PFSK-1 (cell line): ENCODE measurements around the gene RELL1.

Experiments used
- POLR2AphosphoS5 ChIP-seq: IDR thresholded peaks from 2 replicates; pipeline ENCODE4 v1.6.1; 2012; ENCODE audit warnings: low read depth, mild to moderate bottlenecking, control low read depth, low read length, moderate library complexity
- SIN3A ChIP-seq: IDR thresholded peaks from 2 replicates; pipeline ENCODE4 v1.6.1; 2012; ENCODE audit warnings: mild to moderate bottlenecking, low read length, moderate library complexity, borderline replicate concordance; ENCODE audit not compliant: insufficient read depth
- TAF1 ChIP-seq: IDR thresholded peaks from 2 replicates; pipeline ENCODE4 v1.6.1; 2012; ENCODE audit warnings: low read length, control low read depth, borderline replicate concordance; ENCODE audit not compliant: insufficient read depth
- TF ChIP-seq, protein P1 (sequence below), 2 experiments: IDR thresholded peaks; 2 replicates each; pipeline versions ENCODE4 v1.6.1 to v1.8.0; 2011 to 2012; ENCODE audit warnings: low read depth in 2 of 2, low read length in 2 of 2, control low read depth in 1 of 2, inconsistent platforms in 1 of 2, mild to moderate bottlenecking in 1 of 2, moderate library complexity in 1 of 2; ENCODE audit not compliant: insufficient read depth in 1 of 2

GRCh38 chr4:37561196-37561802, 124.9 kb downstream of the RELL1 start:
- no peak for TF ChIP-seq SIN3A
- no peak for TF ChIP-seq POLR2AphosphoS5
- TF ChIP-seq TAF1: no peak
- TF ChIP-seq, protein P1, sequence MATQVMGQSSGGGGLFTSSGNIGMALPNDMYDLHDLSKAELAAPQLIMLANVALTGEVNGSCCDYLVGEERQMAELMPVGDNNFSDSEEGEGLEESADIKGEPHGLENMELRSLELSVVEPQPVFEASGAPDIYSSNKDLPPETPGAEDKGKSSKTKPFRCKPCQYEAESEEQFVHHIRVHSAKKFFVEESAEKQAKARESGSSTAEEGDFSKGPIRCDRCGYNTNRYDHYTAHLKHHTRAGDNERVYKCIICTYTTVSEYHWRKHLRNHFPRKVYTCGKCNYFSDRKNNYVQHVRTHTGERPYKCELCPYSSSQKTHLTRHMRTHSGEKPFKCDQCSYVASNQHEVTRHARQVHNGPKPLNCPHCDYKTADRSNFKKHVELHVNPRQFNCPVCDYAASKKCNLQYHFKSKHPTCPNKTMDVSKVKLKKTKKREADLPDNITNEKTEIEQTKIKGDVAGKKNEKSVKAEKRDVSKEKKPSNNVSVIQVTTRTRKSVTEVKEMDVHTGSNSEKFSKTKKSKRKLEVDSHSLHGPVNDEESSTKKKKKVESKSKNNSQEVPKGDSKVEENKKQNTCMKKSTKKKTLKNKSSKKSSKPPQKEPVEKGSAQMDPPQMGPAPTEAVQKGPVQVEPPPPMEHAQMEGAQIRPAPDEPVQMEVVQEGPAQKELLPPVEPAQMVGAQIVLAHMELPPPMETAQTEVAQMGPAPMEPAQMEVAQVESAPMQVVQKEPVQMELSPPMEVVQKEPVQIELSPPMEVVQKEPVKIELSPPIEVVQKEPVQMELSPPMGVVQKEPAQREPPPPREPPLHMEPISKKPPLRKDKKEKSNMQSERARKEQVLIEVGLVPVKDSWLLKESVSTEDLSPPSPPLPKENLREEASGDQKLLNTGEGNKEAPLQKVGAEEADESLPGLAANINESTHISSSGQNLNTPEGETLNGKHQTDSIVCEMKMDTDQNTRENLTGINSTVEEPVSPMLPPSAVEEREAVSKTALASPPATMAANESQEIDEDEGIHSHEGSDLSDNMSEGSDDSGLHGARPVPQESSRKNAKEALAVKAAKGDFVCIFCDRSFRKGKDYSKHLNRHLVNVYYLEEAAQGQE (IDR thresholded peaks at IDR 0.05; ENCODE audit: insufficient read depth in 1 of 2, low read depth in 2 of 2, low read length in 2 of 2): no peak
